ENCODE results near the gene CEBPA.
"Not testable (repeated sequence)": the region's sequence is repeated elsewhere in the genome, so short reads cannot be mapped to it uniquely, and the experiment has no call there.

The CEBPA gene

GRCh38 chr19:33324628-33325027 is 22.3 kb upstream of the CEBPA start:
- no peak for TF ChIP-seq CTCF (IDR thresholded peaks at IDR 0.05; ENCODE audit: low read depth, low read length)
- DNase-seq (ENCODE audit: extremely low read depth, low read depth) = no peak

GRCh38 chr19:33323093-33323820 is 20.9 kb upstream of the CEBPA start:
- TF ChIP-seq CTCF (IDR thresholded peaks at IDR 0.05; ENCODE audit: low read depth, low read length) = no peak
- DNase-seq (ENCODE audit: extremely low read depth, low read depth) = no peak

GRCh38 chr19:33320636-33321035 is 18.3 kb upstream of the CEBPA start:
- TF ChIP-seq CTCF (IDR thresholded peaks at IDR 0.05; ENCODE audit: low read depth, low read length) = no peak
- no peak for DNase-seq (ENCODE audit: extremely low read depth, low read depth)

GRCh38 chr19:33317991-33318390 is 15.7 kb upstream of the CEBPA start:
- DNase-seq (ENCODE audit: extremely low read depth, low read depth) = not testable (repeated sequence)

GRCh38 chr19:33317517-33317916 is 15.2 kb upstream of the CEBPA start:
- no peak for DNase-seq (ENCODE audit: extremely low read depth, low read depth)

GRCh38 chr19:33316541-33317264 is 14.4 kb upstream of the CEBPA start:
- no peak for DNase-seq (ENCODE audit: extremely low read depth, low read depth)
- TF ChIP-seq CTCF (IDR thresholded peaks at IDR 0.05; ENCODE audit: low read depth, low read length) = no peak

More at GRCh38 chr19:33317517-33317916, 15.2 kb upstream of the CEBPA start:
- no peak for TF ChIP-seq CTCF (IDR thresholded peaks at IDR 0.05; ENCODE audit: low read depth, low read length)

- DNase-seq (ENCODE audit: extremely low read depth, low read depth) = not testable (repeated sequence)
Observed at GRCh38 chr19:33312808-33313207, 10.5 kb upstream of the CEBPA start.

- TF ChIP-seq CTCF (IDR thresholded peaks at IDR 0.05; ENCODE audit: low read depth, low read length) = no peak
Observed at GRCh38 chr19:33312065-33312464, 9.7 kb upstream of the CEBPA start.

More at GRCh38 chr19:33312065-33312464, 9.7 kb upstream of the CEBPA start:
- DNase-seq (ENCODE audit: extremely low read depth, low read depth) = no peak
